Measurements from ENCODE around the gene RASEF.
"Not testable (repeated sequence)": the region's sequence is repeated elsewhere in the genome, so short reads cannot be mapped to it uniquely, and the experiment has no call there.

The RASEF gene

DNA sequence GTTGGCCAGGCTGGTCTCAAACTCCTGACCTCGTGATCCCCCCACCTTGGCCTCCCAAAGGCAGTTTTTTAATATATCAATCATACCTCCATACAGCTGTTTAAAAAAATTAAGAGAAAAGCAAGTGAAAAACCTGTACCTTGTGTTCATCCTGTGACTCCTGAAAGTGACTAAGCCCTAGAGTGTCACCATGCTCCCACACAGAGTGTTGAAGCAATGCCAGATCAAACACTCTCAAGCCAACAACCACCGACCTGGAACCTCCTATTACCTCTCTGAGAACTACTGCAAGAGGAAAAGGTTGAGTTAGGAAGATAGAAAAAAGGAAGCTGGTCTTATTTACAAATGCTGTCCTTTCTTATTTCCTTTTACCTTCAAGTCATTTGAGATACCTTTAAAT lies 123.5 kb downstream of the RASEF start:
- Histone ChIP-seq H2AFZ (ENCODE audit: low read length) (no peak overlapping the region), H2BK120ac (ENCODE audit: low read depth, low read length) (no peak overlapping the region), H4K91ac (ENCODE audit: low read depth, low read length, poor library complexity) (no peak overlapping the region), H3K4me1 (ENCODE audit: control insufficient read depth in 2 of 2, insufficient read depth in 1 of 2, low read depth in 1 of 2, low read length in 2 of 2) (peaks cover 0 to 3% of the 10 kb centered on the region in 2 donors), H3K9ac (ENCODE audit: low read depth, low read length, poor library complexity) (no peak overlapping the region), H3K4me3 (ENCODE audit: low read length in 2 of 2) (no peak overlapping the region), H3K14ac (ENCODE audit: low read length) (no peak overlapping the region), H3K23ac (ENCODE audit: low read depth, low read length, poor library complexity) (no peak overlapping the region), H2BK15ac (ENCODE audit: low read length) (no peak overlapping the region), H3K36me3 (replicated peaks in 1 of 2; ENCODE audit: control insufficient read depth in 2 of 2, insufficient read depth in 2 of 2, low read length in 2 of 2) (no peaks in the 10 kb centered on the region), H3K9me3 (replicated peaks in 1 of 2; ENCODE audit: control insufficient read depth in 2 of 2, insufficient read depth in 1 of 2, low read depth in 1 of 2, low read length in 2 of 2) (no peaks in the 10 kb centered on the region), H4K8ac (ENCODE audit: low read depth, low read length) (no peak overlapping the region), H3K27me3 (ENCODE audit: control insufficient read depth in 3 of 3, insufficient read depth in 3 of 3, low read depth in 1 of 3, low read length in 3 of 3) (no peaks in the 10 kb centered on the region), H3K4me2 (ENCODE audit: insufficient read depth, low read length, poor library complexity, severe bottlenecking) (no peak overlapping the region), H3K79me1 (ENCODE audit: low read depth, low read length) (no peaks in the 10 kb centered on the region), H2BK12ac (ENCODE audit: low read length) (no peak overlapping the region), H2AK5ac (ENCODE audit: low read depth, low read length) (no peak overlapping the region), H2BK5ac (ENCODE audit: low read length) (no peak overlapping the region), H3K27ac (replicated peaks; ENCODE audit: low read length) (no peak overlapping the region), H3K18ac (ENCODE audit: low read length) (no peak overlapping the region), H3K4ac (ENCODE audit: low read length) (no peak overlapping the region)
- DNase-seq (ENCODE audit: low spot score), result no peak
- no CpG with 5 or more reads among the region's 2 CpGs for WGBS, 2 donors (ENCODE audit: extremely low coverage in 2 of 2, insufficient read length in 2 of 2, insufficient replicate concordance in 1 of 2)

DNA sequence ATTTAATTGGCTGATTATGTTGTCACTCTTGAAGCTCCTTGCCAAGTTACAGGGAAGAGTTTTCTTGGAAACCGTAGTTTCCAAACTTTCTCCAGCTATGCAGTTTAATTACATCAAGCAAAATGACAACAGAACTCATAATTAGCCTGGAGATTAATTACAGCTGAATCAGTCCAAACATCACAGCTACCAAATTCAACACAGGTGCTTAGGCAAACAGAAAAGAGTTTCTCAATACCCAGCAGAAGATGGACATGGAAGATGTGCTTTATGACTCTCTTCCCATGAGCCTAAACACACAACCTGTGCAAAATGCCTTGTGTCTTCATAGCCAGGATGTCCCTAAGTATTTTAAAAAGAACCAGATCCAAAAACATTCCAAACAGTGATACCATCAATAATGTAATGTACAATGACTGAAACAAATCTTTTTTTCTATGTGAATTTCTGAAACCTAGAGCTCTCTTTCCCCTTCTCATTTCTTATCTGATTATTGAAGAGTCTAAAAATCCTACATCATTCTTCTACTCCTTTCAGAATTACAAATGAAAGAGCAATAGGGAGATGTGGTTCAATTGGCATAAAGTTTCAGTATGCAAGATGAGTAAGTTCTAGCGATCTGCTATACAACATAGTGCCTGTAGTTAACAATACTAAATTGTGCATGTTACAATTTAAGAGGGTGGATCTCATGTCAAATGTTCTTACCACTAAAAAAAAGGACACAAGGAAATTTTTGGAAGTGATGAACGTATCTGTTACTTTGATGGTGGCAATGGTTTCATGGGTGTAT lies 124.3 kb downstream of the RASEF start:
- Histone ChIP-seq H3K9me3 (replicated peaks in 1 of 2; ENCODE audit: control insufficient read depth in 2 of 2, insufficient read depth in 1 of 2, low read depth in 1 of 2, low read length in 2 of 2) (no peaks in the 10 kb centered on the region), H3K79me1 (ENCODE audit: low read depth, low read length) (no peaks in the 10 kb centered on the region), H2AFZ (ENCODE audit: low read length) (no peak overlapping the region), H3K4me3 (ENCODE audit: low read length in 2 of 2) (no peak overlapping the region), H3K4me1 (ENCODE audit: control insufficient read depth in 2 of 2, insufficient read depth in 1 of 2, low read depth in 1 of 2, low read length in 2 of 2) (peaks cover 0 to 3% of the 10 kb centered on the region in 2 donors), H3K23ac (ENCODE audit: low read depth, low read length, poor library complexity) (no peak overlapping the region), H4K91ac (ENCODE audit: low read depth, low read length, poor library complexity) (no peak overlapping the region), H3K4me2 (ENCODE audit: insufficient read depth, low read length, poor library complexity, severe bottlenecking) (no peak overlapping the region), H2AK5ac (ENCODE audit: low read depth, low read length) (no peak overlapping the region), H4K8ac (ENCODE audit: low read depth, low read length) (no peak overlapping the region), H3K27me3 (ENCODE audit: control insufficient read depth in 3 of 3, insufficient read depth in 3 of 3, low read depth in 1 of 3, low read length in 3 of 3) (no peaks in the 10 kb centered on the region), H2BK5ac (ENCODE audit: low read length) (no peak overlapping the region), H3K36me3 (replicated peaks in 1 of 2; ENCODE audit: control insufficient read depth in 2 of 2, insufficient read depth in 2 of 2, low read length in 2 of 2) (no peaks in the 10 kb centered on the region), H3K4ac (ENCODE audit: low read length) (no peak overlapping the region), H2BK12ac (ENCODE audit: low read length) (no peak overlapping the region), H3K9ac (ENCODE audit: low read depth, low read length, poor library complexity) (no peak overlapping the region), H2BK120ac (ENCODE audit: low read depth, low read length) (no peak overlapping the region), H2BK15ac (ENCODE audit: low read length) (no peak overlapping the region), H3K14ac (ENCODE audit: low read length) (no peak overlapping the region), H3K27ac (replicated peaks; ENCODE audit: low read length) (no peak overlapping the region), H3K18ac (ENCODE audit: low read length) (no peak overlapping the region)
- no peak for DNase-seq (ENCODE audit: low spot score)
- no CpG with 5 or more reads among the region's 3 CpGs for WGBS, 2 donors (ENCODE audit: extremely low coverage in 2 of 2, insufficient read length in 2 of 2, insufficient replicate concordance in 1 of 2)

DNA sequence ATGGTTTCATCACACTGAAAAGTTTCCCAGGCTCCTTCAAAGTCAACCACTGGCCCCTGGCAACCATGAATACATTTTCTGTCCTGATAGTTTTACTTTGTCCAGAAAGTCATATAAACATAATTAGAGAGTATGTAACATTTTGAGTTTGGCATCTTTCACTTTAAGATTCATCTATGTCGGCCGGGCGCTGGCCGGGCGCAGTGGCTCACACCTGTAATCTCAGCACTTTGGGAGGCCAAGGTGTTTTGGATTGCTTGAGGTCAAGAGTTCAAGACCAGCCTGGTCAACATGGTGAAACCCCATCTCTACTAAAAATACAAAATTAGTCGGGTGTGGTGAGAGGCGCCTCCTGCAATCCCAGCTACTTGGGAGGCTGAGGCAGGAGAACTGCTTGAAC lies 126.4 kb downstream of the RASEF start:
- not testable (repeated sequence) for H2BK5ac ChIP-seq (ENCODE audit: low read length); H2BK15ac ChIP-seq (ENCODE audit: low read length); H4K8ac ChIP-seq (ENCODE audit: low read depth, low read length); H2BK12ac ChIP-seq (ENCODE audit: low read length); H3K79me1 ChIP-seq (ENCODE audit: low read depth, low read length); DNase-seq (ENCODE audit: low spot score); H3K4me1 ChIP-seq (ENCODE audit: control insufficient read depth in 2 of 2, insufficient read depth in 1 of 2, low read depth in 1 of 2, low read length in 2 of 2); H4K91ac ChIP-seq (ENCODE audit: low read depth, low read length, poor library complexity); H3K9ac ChIP-seq (ENCODE audit: low read depth, low read length, poor library complexity); H2AK5ac ChIP-seq (ENCODE audit: low read depth, low read length); H3K27me3 ChIP-seq (ENCODE audit: control insufficient read depth in 3 of 3, insufficient read depth in 3 of 3, low read depth in 1 of 3, low read length in 3 of 3); H3K4ac ChIP-seq (ENCODE audit: low read length); H3K4me3 ChIP-seq (ENCODE audit: low read length in 2 of 2); H3K36me3 ChIP-seq (replicated peaks in 1 of 2; ENCODE audit: control insufficient read depth in 2 of 2, insufficient read depth in 2 of 2, low read length in 2 of 2); H3K4me2 ChIP-seq (ENCODE audit: insufficient read depth, low read length, poor library complexity, severe bottlenecking); H3K18ac ChIP-seq (ENCODE audit: low read length); H3K23ac ChIP-seq (ENCODE audit: low read depth, low read length, poor library complexity); H3K27ac ChIP-seq (replicated peaks; ENCODE audit: low read length); H3K9me3 ChIP-seq (replicated peaks in 1 of 2; ENCODE audit: control insufficient read depth in 2 of 2, insufficient read depth in 1 of 2, low read depth in 1 of 2, low read length in 2 of 2); H2BK120ac ChIP-seq (ENCODE audit: low read depth, low read length); H2AFZ ChIP-seq (ENCODE audit: low read length); H3K14ac ChIP-seq (ENCODE audit: low read length)
- no CpG with 5 or more reads among the region's 7 CpGs for WGBS, 2 donors (ENCODE audit: extremely low coverage in 2 of 2, insufficient read length in 2 of 2, insufficient replicate concordance in 1 of 2)

DNA sequence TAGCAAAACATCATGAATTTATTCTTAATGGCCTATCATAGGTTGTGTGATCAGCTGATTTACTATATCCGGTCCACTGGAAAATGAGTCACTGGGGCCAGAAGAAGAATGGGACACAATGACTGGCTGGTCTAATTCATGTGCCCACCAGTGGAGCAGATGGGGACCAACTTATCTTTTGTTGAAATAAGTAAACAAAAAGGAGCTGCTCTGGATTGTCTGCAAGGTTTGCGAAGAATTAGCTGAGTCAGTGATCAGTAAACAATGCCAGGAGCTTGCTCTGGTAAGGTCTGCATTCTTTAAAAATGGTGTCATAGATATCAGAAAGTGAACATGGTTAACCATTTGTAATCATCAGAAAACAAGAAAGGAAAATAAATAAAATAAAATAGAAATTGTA lies 128.0 kb downstream of the RASEF start:
- no CpG with 5 or more reads among the region's 2 CpGs for WGBS, 2 donors (ENCODE audit: extremely low coverage in 2 of 2, insufficient read length in 2 of 2, insufficient replicate concordance in 1 of 2)
- Histone ChIP-seq H3K14ac (ENCODE audit: low read length) (no peak overlapping the region), H2AK5ac (ENCODE audit: low read depth, low read length) (no peak overlapping the region), H2AFZ (ENCODE audit: low read length) (no peak overlapping the region), H3K18ac (ENCODE audit: low read length) (no peak overlapping the region), H2BK12ac (ENCODE audit: low read length) (no peak overlapping the region), H3K9ac (ENCODE audit: low read depth, low read length, poor library complexity) (no peak overlapping the region), H4K91ac (ENCODE audit: low read depth, low read length, poor library complexity) (no peak overlapping the region), H3K4me1 (ENCODE audit: control insufficient read depth in 2 of 2, insufficient read depth in 1 of 2, low read depth in 1 of 2, low read length in 2 of 2) (peaks cover 0 to 3% of the 10 kb centered on the region in 2 donors), H3K4me3 (ENCODE audit: low read length in 2 of 2) (no peak overlapping the region), H3K27ac (replicated peaks; ENCODE audit: low read length) (no peak overlapping the region), H2BK120ac (ENCODE audit: low read depth, low read length) (no peak overlapping the region), H2BK15ac (ENCODE audit: low read length) (no peak overlapping the region), H3K9me3 (replicated peaks in 1 of 2; ENCODE audit: control insufficient read depth in 2 of 2, insufficient read depth in 1 of 2, low read depth in 1 of 2, low read length in 2 of 2) (no peaks in the 10 kb centered on the region), H3K36me3 (replicated peaks in 1 of 2; ENCODE audit: control insufficient read depth in 2 of 2, insufficient read depth in 2 of 2, low read length in 2 of 2) (no peaks in the 10 kb centered on the region), H3K4ac (ENCODE audit: low read length) (no peak overlapping the region), H4K8ac (ENCODE audit: low read depth, low read length) (no peak overlapping the region), H2BK5ac (ENCODE audit: low read length) (no peak overlapping the region), H3K4me2 (ENCODE audit: insufficient read depth, low read length, poor library complexity, severe bottlenecking) (no peak overlapping the region), H3K23ac (ENCODE audit: low read depth, low read length, poor library complexity) (no peak overlapping the region), H3K79me1 (ENCODE audit: low read depth, low read length) (no peaks in the 10 kb centered on the region), H3K27me3 (ENCODE audit: control insufficient read depth in 3 of 3, insufficient read depth in 3 of 3, low read depth in 1 of 3, low read length in 3 of 3) (no peaks in the 10 kb centered on the region)
- DNase-seq (ENCODE audit: low spot score), result no peak
